Measurements from ENCODE around the gene SNTB2.

SNTB2 gene

GRCh38 chr16:69330286-69331109 is 143.5 kb downstream of the SNTB2 start, which contains the start of gene PDF:
TSS of gene PDF (minus strand) at chr16:69330588. CDS start at chr16:69330570, 18 bp downstream.
- FAIRE-seq = peak; percentile 66

GRCh38 chr16:69334696-69335095 is 147.7 kb downstream of the SNTB2 start:
- DNase-seq (ENCODE audit: insufficient read length, low spot score) (no peak), FAIRE-seq (no peak)

More at GRCh38 chr16:69330286-69331109, 143.5 kb downstream of the SNTB2 start, which contains the start of gene PDF:
- DNase-seq (ENCODE audit: insufficient read length, low spot score) = peak; percentile 93

- DNase-seq (ENCODE audit: insufficient read length, low spot score) = no peak
- peak; percentile 11 for FAIRE-seq
These were observed 151.8 kb downstream of the SNTB2 start for GRCh38 chr16:69338557-69339288.

GRCh38 chr16:69339289-69340094 is 152.5 kb downstream of the SNTB2 start, which contains the start of the genes COG8 and NIP7:
TSS of gene COG8 (minus strand) at chr16:69339564. CDS start at chr16:69339552, 12 bp downstream.
TSS of gene NIP7 (plus strand) at chr16:69339772. CDS start at chr16:69339830, 58 bp downstream.
- FAIRE-seq = peak; percentile 95
- DNase-seq (ENCODE audit: insufficient read length, low spot score) = peak; percentile 94

GRCh38 chr16:69340095-69340644 is 153.2 kb downstream of the SNTB2 start:
- FAIRE-seq (peak; percentile 67), DNase-seq (ENCODE audit: insufficient read length, low spot score) (no peak)

GRCh38 chr16:69344171-69344570 is 157.2 kb downstream of the SNTB2 start:
- FAIRE-seq (no peak), DNase-seq (ENCODE audit: insufficient read length, low spot score) (no peak)

- DNase-seq (ENCODE audit: insufficient read length, low spot score) (no peak), FAIRE-seq (no peak)
These were observed 159.0 kb downstream of the SNTB2 start for GRCh38 chr16:69345923-69346322.

GRCh38 chr16:69346683-69347082 is 159.7 kb downstream of the SNTB2 start:
- no peak for FAIRE-seq

GRCh38 chr16:69348222-69348621 is 161.3 kb downstream of the SNTB2 start:
- DNase-seq (ENCODE audit: insufficient read length, low spot score) = no peak
- FAIRE-seq = no peak

More at GRCh38 chr16:69346683-69347082, 159.7 kb downstream of the SNTB2 start:
- no peak for DNase-seq (ENCODE audit: insufficient read length, low spot score)

GRCh38 chr16:69349536-69349935 is 162.6 kb downstream of the SNTB2 start:
- no peak for FAIRE-seq

GRCh38 chr16:69350536-69351133 is 163.7 kb downstream of the SNTB2 start:
- DNase-seq (ENCODE audit: insufficient read length, low spot score) (no peak), FAIRE-seq (no peak)

More at GRCh38 chr16:69349536-69349935, 162.6 kb downstream of the SNTB2 start:
- DNase-seq (ENCODE audit: insufficient read length, low spot score) = no peak

- FAIRE-seq = no peak
These were observed 164.5 kb downstream of the SNTB2 start, which contains the start of gene TMED6 for GRCh38 chr16:69351309-69352027. TSS of gene TMED6 (minus strand) at chr16:69351786. CDS start at chr16:69351753, 33 bp downstream.

More at GRCh38 chr16:69351309-69352027, 164.5 kb downstream of the SNTB2 start, which contains the start of gene TMED6:
- DNase-seq (ENCODE audit: insufficient read length, low spot score) = no peak

Measured in GM19239 (cell line).